AG04450 (cell line): ENCODE measurements around the gene FGD6. TPM values are rescaled to one million over a fixed set of nuclear protein-coding genes. Genes with fewer than 3 reads are reported as not detected.

Source experiments
- CTCF ChIA-PET: fragments of 300-600, 350-600 bp; formaldehyde crosslinking; extraction: SDS; loops from one replicate; lab custom pipeline; 2022; ENCODE audit warnings: antibody characterized with exemption, inconsistent platforms; lab: Charles Lee
- POLR2A ChIA-PET: fragments of 350-600 bp; formaldehyde crosslinking; extraction: SDS; loops from one replicate; lab custom pipeline; 2021; ENCODE audit warnings: antibody characterized with exemption, inconsistent platforms; lab: Yijun Ruan, JAX
- DNase-seq: peaks from one replicate; pipeline ENCODE4 v3.0.0-alpha.2; 2011; ENCODE audit warnings: low read depth, low spot score
- H3K27ac ChIP-seq: one replicate; pipeline ENCODE4 v1.5.1; 2012; ENCODE audit warnings: low read depth, low read length, control low read depth
- H3K27me3 ChIP-seq: one replicate; pipeline ENCODE4 v1.6.0; 2012; ENCODE audit warnings: low read length; ENCODE audit not compliant: control insufficient read depth, insufficient read depth
- H3K4me3 ChIP-seq: 2 replicates; pipeline ENCODE4 v1.5.1; 2011; ENCODE audit warnings: mild to moderate bottlenecking, low read depth, low read length, control low read depth
- H3K9me3 ChIP-seq: 2 replicates; pipeline ENCODE4 v1.5.1; 2012; ENCODE audit warnings: low read length; ENCODE audit not compliant: control insufficient read depth, insufficient read depth
- CTCF ChIP-seq: IDR thresholded peaks from 2 replicates; pipeline ENCODE4 v1.5.1; 2011; ENCODE audit warnings: low read depth, low read length, control low read depth, inconsistent platforms
- polyA plus RNA-seq: library from polyadenylated mRNA; depleted of rRNA; stranded (reverse); fragments of >200 nt; gene quantifications from 2 replicates; pipeline ENCODE4 v1.2.3, GENCODE V29; 2011

The FGD6 gene
- polyA plus RNA-seq, 1 experiment, result 10.2 TPM

- CTCF ChIA-PET, result no interaction called here
- no peaks in the 10 kb centered on the region for H3K9me3 ChIP-seq
- no peak overlapping the region for H3K27ac ChIP-seq
- TF ChIP-seq CTCF, result no peak
- DNase-seq, result no peak
- POLR2A ChIA-PET, result no interaction called here
- H3K4me3 ChIP-seq, result no peak overlapping the region
- no peaks in the 10 kb centered on the region for H3K27me3 ChIP-seq
Observed at GRCh38 chr12:95089462-95089861, 127.8 kb downstream of the FGD6 start.

DNA sequence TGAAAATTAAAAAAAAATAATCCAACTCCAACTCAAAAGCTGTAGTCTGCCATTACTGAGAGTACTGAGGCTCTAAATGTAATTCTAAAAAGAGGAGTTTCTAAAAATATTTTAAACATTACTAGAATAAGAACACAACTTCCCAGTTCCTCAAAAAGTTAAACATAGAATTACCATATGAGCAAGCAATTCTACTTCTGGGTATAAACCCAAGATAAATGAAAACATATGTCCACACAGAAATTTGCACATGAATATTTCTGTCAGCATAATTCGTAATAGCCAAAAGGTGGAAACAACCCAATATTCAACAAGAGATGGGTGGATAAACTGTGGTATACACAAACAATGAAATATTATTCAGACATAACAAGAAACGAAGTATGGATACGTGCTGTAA lies 128.9 kb downstream of the FGD6 start:
- ChIA-PET CTCF (no interaction called here), POLR2A (no interaction called here)
- no peak overlapping the region for H3K4me3 ChIP-seq
- no peak overlapping the region for H3K27ac ChIP-seq
- TF ChIP-seq CTCF, result no peak
- no peak for DNase-seq
- no peaks in the 10 kb centered on the region for H3K9me3 ChIP-seq
- H3K27me3 ChIP-seq, result no peaks in the 10 kb centered on the region

DNA sequence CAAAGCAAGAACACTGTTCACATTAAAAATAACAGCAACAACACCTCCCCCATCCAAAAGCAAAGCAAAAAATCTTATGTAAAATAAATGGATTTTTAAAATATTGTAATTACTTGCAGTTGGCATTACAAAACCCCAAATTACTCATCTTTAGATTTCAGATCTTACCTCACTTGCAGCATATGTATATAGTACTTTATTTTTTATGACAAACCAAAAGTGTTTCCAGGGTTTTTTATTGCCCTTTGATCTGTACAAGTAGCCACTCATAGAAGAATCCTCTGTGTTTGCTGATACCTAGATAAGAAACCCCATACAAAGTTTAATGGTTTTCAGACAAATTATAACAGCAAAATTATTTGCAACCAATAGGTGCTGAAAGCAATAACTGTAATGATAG lies 131.7 kb downstream of the FGD6 start:
- CTCF ChIA-PET, result interaction anchor here (0.6 to 1.7 kb wide), 4 partner anchors 12 to 132 kb away, joined by 3 to 7 read pairs (median 4); partner anchors contain the start of genes NR2C1 and VEZT
- Histone ChIP-seq H3K27ac (no peak overlapping the region), H3K4me3 (no peak overlapping the region), H3K27me3 (no peaks in the 10 kb centered on the region), H3K9me3 (no peaks in the 10 kb centered on the region)
- POLR2A ChIA-PET, result no interaction called here
- no peak for DNase-seq
- TF ChIP-seq CTCF, result no peak

- Histone ChIP-seq H3K27me3 (no peaks in the 10 kb centered on the region), H3K4me3 (no peak overlapping the region), H3K9me3 (no peaks in the 10 kb centered on the region), H3K27ac (no peak overlapping the region)
- ChIA-PET POLR2A (interaction anchor here (1.6 kb wide), 2 partner anchors 10 to 133 kb away, joined by 4 to 6 read pairs; partner anchors contain the start of genes FGD6, NR2C1 and VEZT), CTCF (interaction anchor here (1.0 to 2.9 kb wide), 4 partner anchors 11 to 254 kb away, joined by 3 to 17 read pairs (median 3); partner anchors contain the start of genes NR2C1 and VEZT)
- TF ChIP-seq CTCF, result no peak
- DNase-seq, result peak; percentile 66
Observed at GRCh38 chr12:95083938-95084337, 133.3 kb downstream of the FGD6 start.

DNA sequence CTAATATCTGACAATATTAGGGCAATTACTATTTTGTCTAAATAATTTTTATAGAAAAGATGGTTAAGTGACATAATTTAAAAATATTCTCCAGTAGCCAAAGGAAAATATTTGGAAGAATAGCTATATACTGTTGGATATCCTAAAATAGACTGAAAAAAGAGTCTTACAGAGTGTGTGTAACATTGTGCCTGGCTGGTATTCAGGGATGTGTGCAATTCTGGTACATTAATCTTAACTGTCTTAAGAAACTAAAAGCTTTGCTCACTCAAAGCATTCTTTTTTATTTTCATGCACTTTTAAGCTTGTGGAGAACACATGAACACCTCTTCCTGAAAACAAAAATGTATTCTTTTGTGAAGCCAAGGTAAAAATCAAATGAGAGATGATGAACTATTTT lies 133.8 kb downstream of the FGD6 start:
- no peak overlapping the region for H3K27ac ChIP-seq
- ChIA-PET CTCF (interaction anchor here (1.0 to 2.9 kb wide), 4 partner anchors 10 to 254 kb away, joined by 3 to 17 read pairs (median 3); partner anchors contain the start of genes NR2C1 and VEZT), POLR2A (interaction anchor here (1.1 to 1.6 kb wide), 3 partner anchors 10 to 390 kb away, joined by 4 to 6 read pairs (median 4); partner anchors contain the start of genes FGD6, METAP2, NR2C1 and VEZT)
- no peak overlapping the region for H3K4me3 ChIP-seq
- DNase-seq, result no peak
- no peak for TF ChIP-seq CTCF
- H3K9me3 ChIP-seq, result no peaks in the 10 kb centered on the region
- no peaks in the 10 kb centered on the region for H3K27me3 ChIP-seq
